ENCODE results near the gene GMPR2. TPM values are rescaled to one million over a fixed set of nuclear protein-coding genes. Genes with fewer than 3 reads are reported as not detected.

The GMPR2 gene
- total and polyA plus RNA-seq, 7 experiments from 2014 or later: 38.2 to 107 (median 83.7) TPM

DNA sequence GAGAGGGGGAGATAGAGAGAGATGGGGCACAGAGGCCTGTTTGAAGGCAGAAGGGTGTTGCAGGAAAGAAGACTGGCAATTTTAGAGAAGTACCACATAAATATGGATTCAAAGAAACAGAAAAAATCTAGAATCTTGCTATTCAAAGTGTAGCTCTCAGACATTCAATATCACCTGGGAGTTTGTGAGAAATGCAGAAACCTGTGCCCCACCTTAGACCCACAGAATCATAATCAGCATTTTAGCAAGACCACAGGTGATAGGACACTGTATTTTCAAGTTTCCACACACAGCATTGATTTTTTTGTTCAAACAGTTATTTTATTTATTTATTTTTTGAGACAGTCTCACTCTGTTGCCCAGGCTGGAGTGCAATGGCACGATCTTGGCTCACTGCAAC is 3.8 kb upstream of the GMPR2 start:
- DNase-seq: no peak
- peak overlapping the region in 3 of 9 donors; percentile 26 to 53 (median 52) for H3K27ac Mint-ChIP-seq
- Histone ChIP-seq H3K27ac (ENCODE audit: low read depth, low read length) (no peak overlapping the region), H3K4me3 (ENCODE audit: low read length) (no peak overlapping the region), H3K27me3 (ENCODE audit: control insufficient read depth in 2 of 2, insufficient read depth in 2 of 2, low read length in 2 of 2) (no peaks in the 10 kb centered on the region), H3K36me3 (ENCODE audit: control insufficient read depth in 2 of 3, insufficient read depth in 3 of 3, low read length in 3 of 3) (peaks cover 0 to 10% (median 6%) of the 10 kb centered on the region in 3 experiments), H3K9me3 (ENCODE audit: control insufficient read depth in 2 of 3, low read length in 3 of 3) (no peaks in the 10 kb centered on the region), H3K4me1 (ENCODE audit: control insufficient read depth in 2 of 2, insufficient read depth in 2 of 2, low read length in 2 of 2) (peaks cover 15 to 22% of the 10 kb centered on the region in 2 donors)
- peaks cover 25 to 68% (median 55%) of the 10 kb centered on the region in 7 donors for H3K4me1 Mint-ChIP-seq
- no peaks in the 10 kb centered on the region for H3K27me3 Mint-ChIP-seq
- no peak for ATAC-seq
- no peak overlapping the region for H3K4me3 Mint-ChIP-seq
- intact Hi-C loops (cut with micrococcal nuclease): no loop called here
- ChIA-PET POLR2A (interaction anchor here (0.6 to 1.8 kb wide), 5 partner anchors 9 to 17 kb away, joined by 3 to 6 read pairs (median 4); partner anchors contain the start of genes MDP1 and TINF2), CTCF (interaction anchor here (0.7 to 1.0 kb wide), 2 partner anchors 14 to 23 kb away, joined by 3 to 5 read pairs; partner anchors contain the start of gene TINF2)
- H3K9me3 Mint-ChIP-seq: no peaks in the 10 kb centered on the region
- H3K36me3 Mint-ChIP-seq: peaks cover 6 to 14% (median 8%) of the 10 kb centered on the region in 5 donors

DNA sequence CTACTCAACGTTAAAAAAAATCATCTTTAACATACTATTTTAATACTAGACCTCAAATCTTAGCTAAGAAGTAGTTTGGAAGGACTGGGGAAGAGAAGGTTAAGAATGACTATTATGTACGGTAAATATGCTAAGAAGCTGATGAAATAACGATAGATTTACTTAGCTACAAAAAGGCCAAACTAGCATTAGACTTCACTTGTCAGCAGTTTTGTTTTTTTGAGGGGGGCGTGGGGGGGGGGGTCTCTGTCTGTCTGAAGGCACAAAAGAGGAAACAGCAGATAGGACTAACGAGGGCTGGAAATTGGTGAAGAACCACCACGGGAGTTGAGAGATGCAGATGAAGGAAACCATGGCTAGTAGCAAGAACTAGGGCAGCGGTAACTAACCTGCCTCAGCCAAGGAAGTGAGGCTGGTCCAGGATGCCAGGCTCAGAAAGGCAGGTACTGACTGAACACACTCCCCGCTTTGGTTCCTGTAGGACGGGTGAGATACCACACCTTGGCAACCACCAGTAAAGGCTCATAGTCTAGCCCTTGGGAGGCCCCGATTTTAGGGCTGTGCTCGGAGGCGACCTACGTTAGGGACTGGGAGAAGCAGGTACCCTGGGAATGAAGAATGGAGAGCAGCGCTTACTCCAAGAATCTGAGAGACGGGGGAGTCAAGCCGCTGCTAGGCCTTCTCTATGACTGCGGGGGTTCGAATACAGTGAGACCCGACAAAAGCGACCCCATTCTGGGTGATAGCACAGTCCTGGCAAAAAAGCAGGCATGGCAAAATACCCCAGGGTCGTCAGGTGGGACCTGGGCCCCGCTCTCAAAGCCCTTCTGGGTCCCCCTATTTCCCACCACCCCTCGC is 1.2 kb upstream of the GMPR2 start:
- ATAC-seq (peak; percentile 6), DNase-seq (peak in 1 of 9 donors; percentile 12)
- Histone ChIP-seq H3K27me3 (ENCODE audit: control insufficient read depth in 2 of 2, insufficient read depth in 2 of 2, low read length in 2 of 2) (no peaks in the 10 kb centered on the region), H3K36me3 (ENCODE audit: control insufficient read depth in 2 of 3, insufficient read depth in 3 of 3, low read length in 3 of 3) (peaks cover 0 to 21% (median 8%) of the 10 kb centered on the region in 3 experiments), H3K4me1 (ENCODE audit: control insufficient read depth in 2 of 2, insufficient read depth in 2 of 2, low read length in 2 of 2) (peaks cover 15 to 27% of the 10 kb centered on the region in 2 donors), H3K4me3 (ENCODE audit: low read length) (peak overlapping the region; percentile 99), H3K9me3 (ENCODE audit: control insufficient read depth in 2 of 3, low read length in 3 of 3) (no peaks in the 10 kb centered on the region), H3K27ac (ENCODE audit: low read depth, low read length) (peak overlapping the region; percentile 89)
- peaks cover 13 to 22% (median 21%) of the 10 kb centered on the region in 5 donors for H3K36me3 Mint-ChIP-seq
- no peaks in the 10 kb centered on the region for H3K9me3 Mint-ChIP-seq
- ChIA-PET POLR2A (interaction anchor here (0.5 to 1.4 kb wide), 11 partner anchors 11 to 134 kb away, joined by 3 to 9 read pairs (median 3); partner anchors contain the start of genes CHMP4A, DCAF11, MDP1 and TINF2), CTCF (interaction anchor here (1.7 kb wide), 1 partner anchor 11 kb away, joined by 6 read pairs; the partner anchor contains the start of gene TINF2)
- no peaks in the 10 kb centered on the region for H3K27me3 Mint-ChIP-seq
- intact Hi-C loops (cut with micrococcal nuclease): loop anchor here (1.0 to 2.0 kb wide), 14 partner anchors 11 to 217 kb away; partner anchors contain the start of genes IPO4 (in 2 of the 2), IRF9 (in 2 of the 2), MDP1 (in 2 of the 2) and RABGGTA (in 2 of the 2)
- H3K27ac Mint-ChIP-seq: peak overlapping the region; percentile 89 to 98 (median 93)
- H3K4me1 Mint-ChIP-seq: peaks cover 37 to 79% (median 63%) of the 10 kb centered on the region in 7 donors
- H3K4me3 Mint-ChIP-seq: peak overlapping the region; percentile 86 to 100 (median 96)

DNA sequence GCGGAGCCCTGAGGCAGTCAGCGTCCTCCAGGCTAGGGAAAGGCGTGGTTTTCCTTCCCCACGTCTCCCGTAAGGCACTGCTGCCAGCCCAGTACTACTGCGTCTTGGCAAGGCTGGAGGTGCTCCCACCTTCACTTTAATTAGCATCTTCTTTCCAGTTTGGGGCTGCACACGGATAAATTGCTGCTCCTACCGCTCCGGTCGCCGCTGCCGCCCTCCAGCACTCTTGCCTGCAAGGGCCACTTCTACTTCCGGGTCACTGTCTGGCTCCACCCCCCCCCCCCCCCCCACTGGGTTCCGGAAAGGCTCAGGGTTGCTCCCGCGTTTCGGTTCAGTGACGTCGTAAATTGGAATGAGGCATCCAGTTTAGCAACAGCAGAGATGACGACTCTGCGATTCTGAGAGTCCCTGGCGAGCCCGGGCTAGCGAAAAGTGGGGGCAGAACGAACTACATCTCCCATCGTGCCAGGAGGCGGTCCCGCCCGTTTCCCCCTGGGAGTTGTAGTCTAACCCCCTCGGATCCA is 546 bp upstream of the GMPR2 start, which contains the start of gene NEDD8:
NEDD8 (minus strand) TSS at position 247 of the 524 bp plus-strand sequence; CDS start at position 147, 100 bp downstream.
- no peaks in the 10 kb centered on the region for H3K27me3 ChIP-seq (ENCODE audit: control insufficient read depth in 2 of 2, insufficient read depth in 2 of 2, low read length in 2 of 2)
- Mint-ChIP-seq H3K4me1 (peaks cover 36 to 79% (median 63%) of the 10 kb centered on the region in 7 donors), H3K4me3 (peak within 1 kb of the TSS; percentile 86 to 100 (median 96)), H3K9me3 (no peaks in the 10 kb centered on the region), H3K27me3 (no peaks in the 10 kb centered on the region), H3K36me3 (peaks cover 11 to 24% (median 23%) of the 10 kb centered on the region in 5 donors), H3K27ac (peak within 1 kb of the TSS; percentile 89 to 98 (median 93))
- peak within 1 kb of the TSS; percentile 89 for H3K27ac ChIP-seq (ENCODE audit: low read depth, low read length)
- H3K36me3 ChIP-seq (ENCODE audit: control insufficient read depth in 2 of 3, insufficient read depth in 3 of 3, low read length in 3 of 3): peaks cover 0 to 28% (median 10%) of the 10 kb centered on the region in 3 experiments
- intact Hi-C loops (cut with micrococcal nuclease): loop anchor here (1.0 to 2.0 kb wide), 14 partner anchors 10 to 217 kb away; partner anchors contain the start of genes IPO4 (in 2 of the 2), IRF9 (in 2 of the 2), MDP1 (in 2 of the 2) and RABGGTA (in 2 of the 2)
- peak within 1 kb of the TSS; percentile 99 for H3K4me3 ChIP-seq (ENCODE audit: low read length)
- POLR2A ChIA-PET: interaction anchor here (0.9 to 3.2 kb wide), 9 partner anchors 10 to 199 kb away, joined by 3 to 49 read pairs (median 4); partner anchors contain the start of genes CHMP4A, MDP1, TINF2 and TM9SF1
- ATAC-seq (peak; percentile 91), DNase-seq (peak; percentile 72 to 91 (median 88))
- no peaks in the 10 kb centered on the region for H3K9me3 ChIP-seq (ENCODE audit: control insufficient read depth in 2 of 3, low read length in 3 of 3)
- CTCF ChIA-PET: interaction anchor here (1.8 kb wide), 1 partner anchor 10 kb away, joined by 6 read pairs; the partner anchor contains the start of gene TINF2
- H3K4me1 ChIP-seq (ENCODE audit: control insufficient read depth in 2 of 2, insufficient read depth in 2 of 2, low read length in 2 of 2): peaks cover 11 to 27% of the 10 kb centered on the region in 2 donors

DNA sequence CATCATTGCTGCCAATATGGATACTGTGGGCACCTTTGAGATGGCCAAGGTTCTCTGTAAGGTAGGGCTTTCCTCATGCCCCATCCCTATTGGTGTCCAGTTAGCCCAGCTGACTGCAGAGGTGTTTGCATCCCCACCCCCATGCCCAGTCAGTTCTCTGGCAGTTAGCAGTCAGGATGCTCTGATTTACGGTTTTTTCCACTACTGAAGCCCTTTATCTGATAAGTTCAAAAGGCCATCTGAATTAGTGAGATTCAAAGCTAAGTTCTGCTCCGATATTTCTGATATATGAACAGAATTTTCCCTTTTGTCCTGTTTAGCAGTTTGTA is 773 bp downstream of the GMPR2 start:
- H3K27me3 ChIP-seq (ENCODE audit: control insufficient read depth in 2 of 2, insufficient read depth in 2 of 2, low read length in 2 of 2): no peaks in the 10 kb centered on the region
- Mint-ChIP-seq H3K4me3 (peak overlapping the region; percentile 86 to 100 (median 96)), H3K27me3 (no peaks in the 10 kb centered on the region), H3K36me3 (peaks cover 7 to 34% (median 26%) of the 10 kb centered on the region in 5 donors), H3K4me1 (peaks cover 43 to 85% (median 71%) of the 10 kb centered on the region in 7 donors), H3K27ac (peak overlapping the region; percentile 89 to 98 (median 93)), H3K9me3 (no peaks in the 10 kb centered on the region)
- peaks cover 0 to 37% (median 10%) of the 10 kb centered on the region in 3 experiments for H3K36me3 ChIP-seq (ENCODE audit: control insufficient read depth in 2 of 3, insufficient read depth in 3 of 3, low read length in 3 of 3)
- DNase-seq: peak in 1 of 9 donors; percentile 26
- intact Hi-C loops (cut with micrococcal nuclease): loop anchor here (2.0 kb wide), 3 partner anchors 97 to 219 kb away; partner anchors contain the start of genes DCAF11 (in 1 of the 2), NRL (in 1 of the 2) and PSME1 (in 1 of the 2)
- H3K4me3 ChIP-seq (ENCODE audit: low read length): peak overlapping the region; percentile 99
- ChIA-PET CTCF (interaction anchor here (1.1 to 1.8 kb wide), 3 partner anchors 9 to 19 kb away, joined by 3 to 6 read pairs (median 3); partner anchors contain the start of genes MDP1 and TINF2), POLR2A (interaction anchor here (1.1 to 3.2 kb wide), 9 partner anchors 9 to 125 kb away, joined by 3 to 49 read pairs (median 5); partner anchors contain the start of genes CHMP4A, DHRS1, IRF9 and MDP1)
- H3K9me3 ChIP-seq (ENCODE audit: control insufficient read depth in 2 of 3, low read length in 3 of 3): no peaks in the 10 kb centered on the region
- peak overlapping the region; percentile 89 for H3K27ac ChIP-seq (ENCODE audit: low read depth, low read length)
- H3K4me1 ChIP-seq (ENCODE audit: control insufficient read depth in 2 of 2, insufficient read depth in 2 of 2, low read length in 2 of 2): peaks cover 10 to 27% of the 10 kb centered on the region in 2 donors
- ATAC-seq: no peak

DNA sequence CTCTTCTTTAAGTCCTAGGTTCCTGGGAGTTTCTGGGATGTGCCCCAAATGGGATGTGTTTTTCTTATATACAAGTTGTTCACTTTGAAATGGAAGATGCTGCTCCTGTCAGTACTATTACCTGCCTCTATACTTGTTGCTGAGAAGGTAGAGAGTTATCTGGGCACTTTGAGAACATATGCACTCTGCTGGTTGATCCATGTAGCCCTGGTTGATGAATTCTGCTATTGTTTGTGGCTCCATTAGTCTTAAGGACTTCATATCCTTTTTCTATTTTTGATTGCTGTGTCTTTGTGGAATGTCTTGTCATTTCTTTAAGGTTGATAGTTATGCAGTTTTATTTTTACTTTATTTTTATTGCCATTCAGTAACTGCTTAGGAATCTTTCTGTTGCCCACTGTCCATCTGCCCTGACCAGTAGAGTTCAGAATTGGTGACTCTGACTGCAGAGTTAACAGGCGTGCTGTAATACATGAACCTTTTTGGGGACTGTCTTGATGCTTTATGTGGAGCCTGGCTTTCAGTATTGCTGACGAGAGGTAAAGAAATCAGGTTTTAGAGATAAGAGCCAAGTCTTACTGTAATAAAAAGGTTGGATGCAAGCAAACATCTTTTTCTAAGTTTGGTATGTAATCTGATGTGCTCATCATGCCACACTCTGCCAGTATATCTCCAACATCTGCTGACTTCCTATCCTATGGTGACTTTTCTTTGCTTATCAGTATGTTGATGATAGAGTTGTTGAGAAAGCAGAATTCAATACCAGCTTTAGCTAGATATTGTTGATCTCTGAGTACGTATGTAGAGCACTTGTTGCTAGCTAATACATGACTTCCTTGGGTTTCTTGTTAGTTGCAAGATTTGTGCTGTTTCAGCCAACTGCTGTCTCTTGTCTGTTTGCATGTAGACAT is 1.6 kb downstream of the GMPR2 start:
- no peaks in the 10 kb centered on the region for H3K9me3 ChIP-seq (ENCODE audit: control insufficient read depth in 2 of 3, low read length in 3 of 3)
- peaks cover 10 to 34% of the 10 kb centered on the region in 2 donors for H3K4me1 ChIP-seq (ENCODE audit: control insufficient read depth in 2 of 2, insufficient read depth in 2 of 2, low read length in 2 of 2)
- H3K4me3 ChIP-seq (ENCODE audit: low read length): no peak overlapping the region
- no peak for ATAC-seq
- CTCF ChIA-PET: interaction anchor here (1.1 to 1.8 kb wide), 7 partner anchors 8 to 75 kb away, joined by 3 to 6 read pairs (median 3); partner anchors contain the start of genes LTB4R2, MDP1, RABGGTA and TINF2
- H3K36me3 ChIP-seq (ENCODE audit: control insufficient read depth in 2 of 3, insufficient read depth in 3 of 3, low read length in 3 of 3): peaks cover 3 to 45% (median 10%) of the 10 kb centered on the region in 3 experiments
- peak overlapping the region in 8 of 9 donors; percentile 6 to 98 (median 88) for H3K27ac Mint-ChIP-seq
- no peaks in the 10 kb centered on the region for H3K27me3 ChIP-seq (ENCODE audit: control insufficient read depth in 2 of 2, insufficient read depth in 2 of 2, low read length in 2 of 2)
- POLR2A ChIA-PET: interaction anchor here (0.6 to 3.2 kb wide), 18 partner anchors 8 to 202 kb away, joined by 3 to 49 read pairs (median 4); partner anchors contain the start of genes CHMP4A, DHRS1, IRF9 and MDP1
- H3K4me3 Mint-ChIP-seq: peak overlapping the region; percentile 64 to 100 (median 95)
- intact Hi-C loops (cut with micrococcal nuclease): no loop called here
- no peak for DNase-seq
- H3K27me3 Mint-ChIP-seq: no peaks in the 10 kb centered on the region
- H3K4me1 Mint-ChIP-seq: peaks cover 47 to 88% (median 80%) of the 10 kb centered on the region in 7 donors
- H3K27ac ChIP-seq (ENCODE audit: low read depth, low read length): peak overlapping the region; percentile 89
- peaks cover 11 to 35% (median 31%) of the 10 kb centered on the region in 5 donors for H3K36me3 Mint-ChIP-seq
- H3K9me3 Mint-ChIP-seq: no peaks in the 10 kb centered on the region
